K562 (cell line): Measurements from ENCODE around the gene PRAMEF33. TPM values are rescaled to one million over a fixed set of nuclear protein-coding genes. Genes with fewer than 3 reads are reported as not detected.
"Not testable (repeated sequence)": the region's sequence is repeated elsewhere in the genome, so short reads cannot be mapped to it uniquely, and the experiment has no call there.

ENCODE experiments used
- ATAC-seq: fragments of 200-7000 bp; cut with Tn5 transposase; 3 replicates; pipeline ENCODE4 v1.9.1; 2020; ENCODE audit warnings: moderate library complexity
- BruUV-seq: library from RNA; stranded (reverse); fragments of 400-500 nt; replicated peaks from 2 replicates; lab custom pipeline; 2021; lab: Mats Ljungman, UMichigan
- CTCF ChIA-PET: fragments of 300-600 bp; formaldehyde crosslinking; extraction: SDS; loops from one replicate; lab custom pipeline; 2021; ENCODE audit warnings: low intra/inter-chr PET ratio; lab: Yijun Ruan, JAX
- POLR2A ChIA-PET: fragments of 300-600, 350-650 bp; sonication (Branson Sonifier 250); formaldehyde crosslinking; extraction: SDS; loops from one replicate; lab custom pipeline; 2021; ENCODE audit warnings: antibody characterized with exemption, inconsistent platforms; lab: Yijun Ruan, JAX
- DNase-seq, 4 experiments: peaks; one replicate each; pipeline versions ENCODE4 v3.0.0 to v3.0.0-alpha.2; 2011 to 2018; ENCODE audit warnings: low spot score in 3 of 4, mixed read lengths in 3 of 4; ENCODE audit errors: extremely low read depth in 1 of 4
- FAIRE-seq: peaks from 2 replicates; lab custom pipeline; 2011; peaks lifted over from hg19 to GRCh38; lab: Jason Lieb, UNC
- H2AFZ ChIP-seq: 2 replicates; pipeline ENCODE4 v1.6.0; 2011; ENCODE audit warnings: low read depth, low read length, control low read depth, inconsistent platforms
- H3K27ac ChIP-seq: fragments of 200-600 bp; 3 replicates; pipeline ENCODE4 v1.8.0; 2011; ENCODE audit warnings: low read depth, mild to moderate bottlenecking, control low read depth, inconsistent platforms, low read length, moderate library complexity, mixed read lengths; ENCODE audit errors: extremely low read depth
- H3K27me3 ChIP-seq, 2 experiments: fragments of 300-600 bp in 1 of 2; 2 replicates in 1 of 2; 3 replicates in 1 of 2; pipeline versions ENCODE4 v1.6.0 to v1.8.0; 2011; ENCODE audit warnings: inconsistent platforms in 2 of 2, low read length in 2 of 2, mild to moderate bottlenecking in 1 of 2, mixed read lengths in 1 of 2, moderate library complexity in 1 of 2; ENCODE audit not compliant: control insufficient read depth in 2 of 2, insufficient read depth in 2 of 2
- H3K36me3 ChIP-seq: fragments of 300-600 bp; 3 replicates; pipeline ENCODE4 v1.8.0; 2011; ENCODE audit warnings: mild to moderate bottlenecking, low read length, inconsistent platforms; ENCODE audit not compliant: control insufficient read depth, insufficient read depth
- H3K4me1 ChIP-seq, 2 experiments: fragments of 200-600 bp in 1 of 2; replicated peaks in 1 of 2; 2 replicates in 1 of 2; 3 replicates in 1 of 2; pipeline versions ENCODE4 v1.5.1 to v1.8.0; 2011; ENCODE audit warnings: inconsistent platforms in 2 of 2, low read length in 2 of 2, mild to moderate bottlenecking in 1 of 2, mixed read lengths in 1 of 2, moderate library complexity in 1 of 2; ENCODE audit not compliant: control insufficient read depth in 2 of 2, insufficient read depth in 2 of 2
- H3K4me2 ChIP-seq: 2 replicates; pipeline ENCODE4 v1.6.1; 2011; ENCODE audit warnings: low read length, control low read depth, inconsistent platforms, mixed read lengths; ENCODE audit not compliant: insufficient read depth
- H3K4me3 ChIP-seq: fragments of 200-600 bp; sonication (generic), shearing (Covaris generic); 2 replicates; pipeline ENCODE4 v1.5.1; 2016; ENCODE audit warnings: control low read depth, inconsistent platforms
- H3K79me2 ChIP-seq: fragments of 200-600 bp; 3 replicates; pipeline ENCODE4 v1.8.0; 2011; ENCODE audit warnings: low read length, inconsistent platforms; ENCODE audit not compliant: control insufficient read depth, insufficient read depth
- H3K9ac ChIP-seq, 2 experiments: 2 replicates each; pipeline versions ENCODE4 v1.6.0 to v1.6.1; 2011; ENCODE audit warnings: low read depth in 2 of 2, low read length in 2 of 2, control low read depth in 1 of 2, inconsistent platforms in 1 of 2, mild to moderate bottlenecking in 1 of 2, mixed read lengths in 1 of 2; ENCODE audit not compliant: insufficient read depth in 1 of 2
- H3K9me1 ChIP-seq: one replicate; pipeline ENCODE4 v1.6.0; 2011; ENCODE audit warnings: inconsistent platforms, mild to moderate bottlenecking, low read length, moderate library complexity; ENCODE audit not compliant: control insufficient read depth, insufficient read depth
- H3K9me3 ChIP-seq: replicated peaks from 2 replicates; pipeline ENCODE4 v1.5.1; 2011; ENCODE audit warnings: low read depth, low read length, inconsistent platforms; ENCODE audit not compliant: control insufficient read depth, insufficient read depth
- H4K20me1 ChIP-seq: replicated peaks from 2 replicates; pipeline ENCODE4 v1.6.1; 2011; ENCODE audit warnings: low read length, inconsistent platforms, mixed read lengths; ENCODE audit not compliant: control insufficient read depth, insufficient read depth
- WGBS: fragments of 100-300 bp; shearing (Covaris generic); methylation state at CpG from one replicate; pipeline ENCODE4 v1.1.6; 2016; ENCODE audit warnings: low coverage, mixed read lengths; ENCODE audit not compliant: insufficient coverage; ENCODE audit errors: missing lambda C conversion rate; 5-methylcytosine and 5-hydroxymethylcytosine counted together
- in situ Hi-C: fragments of 300-500 bp; cut with MboI; formaldehyde crosslinking; loops from 4 replicates; pipeline ENCODE4 v1.15.0; 2018; ENCODE audit warnings: inconsistent platforms, mixed read lengths
- intact Hi-C: fragments of 100-400 bp; cut with micrococcal nuclease; formaldehyde crosslinking; loops from 2 replicates; pipeline ENCODE4 v1.14.2; 2022
- polyA plus RNA-seq, 8 experiments: library from polyadenylated mRNA; depleted of rRNA in 4 of 8; stranded (reverse) in 5 of 8; unstranded in 3 of 8; fragments of >200 nt; fragmentation: Nextera tagmentation in 2 of 8; fragmentation: Illumina TruSeq in 1 of 8; extraction: Ambion mirVana in 2 of 8; extraction: Trizol in 1 of 8; gene quantifications; 2 replicates each; pipeline versions ENCODE4 v1.2.1 to v1.2.3, GENCODE V29; 2011 to 2014; ENCODE audit warnings: inconsistent platforms in 1 of 8, missing spikeins in 1 of 8
- total RNA-seq, 7 experiments: library from RNA; depleted of rRNA in 6 of 7; stranded (reverse); fragments of >200 nt in 6 of 7; fragmentation: Illumina TruSeq in 2 of 7; extraction: Trizol in 2 of 7; gene quantifications; 2 replicates each; pipeline versions ENCODE4 v1.2.1 to v1.2.3, GENCODE V29; 2011 to 2021; ENCODE audit warnings: low replicate concordance in 1 of 7

PRAMEF33 gene
- total and polyA plus RNA-seq, 9 of the 15 experiments (the other 6 are each of a cell fraction or from before 2014, with no cell fraction given): not detected

GRCh38 chr1:13289030-13289429 lies 14.3 kb upstream of the PRAMEF33 start:
- H3K4me3 ChIP-seq, FAIRE-seq, in situ Hi-C loops, H3K4me1 ChIP-seq, BruUV-seq, H3K79me2 ChIP-seq, H2AFZ ChIP-seq, H3K27me3 ChIP-seq, H3K36me3 ChIP-seq, DNase-seq, H3K9me1 ChIP-seq, H3K9me3 ChIP-seq, POLR2A ChIA-PET, H3K9ac ChIP-seq, H3K27ac ChIP-seq, H3K4me2 ChIP-seq, H4K20me1 ChIP-seq, ATAC-seq, CTCF ChIA-PET, intact Hi-C loops: not testable (repeated sequence)
- WGBS: 0% methylated on average over 2 of the region's 3 CpGs

- 0% methylated on average over 1 of the region's 5 CpGs for WGBS
- H4K20me1 ChIP-seq: not testable (repeated sequence)
Measured at GRCh38 chr1:13297216-13297931, 6.0 kb upstream of the PRAMEF33 start.

GRCh38 chr1:13298699-13299098 lies 4.6 kb upstream of the PRAMEF33 start:
- intact Hi-C loops, H3K36me3 ChIP-seq, H2AFZ ChIP-seq, H3K79me2 ChIP-seq, POLR2A ChIA-PET, in situ Hi-C loops, BruUV-seq, H4K20me1 ChIP-seq, DNase-seq, FAIRE-seq, H3K9me3 ChIP-seq, H3K4me3 ChIP-seq, CTCF ChIA-PET, H3K27ac ChIP-seq, H3K4me1 ChIP-seq, H3K9me1 ChIP-seq, H3K27me3 ChIP-seq, H3K9ac ChIP-seq, H3K4me2 ChIP-seq, ATAC-seq: not testable (repeated sequence)
- 0% methylated on average over 4 of the region's 27 CpGs for WGBS

More at GRCh38 chr1:13297216-13297931, 6.0 kb upstream of the PRAMEF33 start:
- CTCF ChIA-PET, H3K9me3 ChIP-seq, H3K9me1 ChIP-seq, H3K27ac ChIP-seq, in situ Hi-C loops, H3K79me2 ChIP-seq, H3K36me3 ChIP-seq, ATAC-seq, H3K4me2 ChIP-seq, H2AFZ ChIP-seq, H3K27me3 ChIP-seq, POLR2A ChIA-PET, DNase-seq, intact Hi-C loops, H3K4me1 ChIP-seq, H3K4me3 ChIP-seq, H3K9ac ChIP-seq, FAIRE-seq, BruUV-seq: not testable (repeated sequence)

GRCh38 chr1:13302197-13302596 lies 1.1 kb upstream of the PRAMEF33 start:
- intact Hi-C loops, H3K9ac ChIP-seq, H3K36me3 ChIP-seq, H3K27ac ChIP-seq, H3K4me1 ChIP-seq, FAIRE-seq, H3K9me3 ChIP-seq, ATAC-seq, H4K20me1 ChIP-seq, H3K4me2 ChIP-seq, H3K27me3 ChIP-seq, in situ Hi-C loops, POLR2A ChIA-PET, H3K4me3 ChIP-seq, DNase-seq, CTCF ChIA-PET, H3K9me1 ChIP-seq, H2AFZ ChIP-seq, BruUV-seq, H3K79me2 ChIP-seq: not testable (repeated sequence)
